OCI-LY3 (cell line): Measurements from ENCODE around the gene ARID3A.

ENCODE experiments used
- H2AFZ ChIP-seq: fragments of 200-600, 300-600 bp; shearing (Covaris generic); 2 replicates; pipeline ENCODE4 v1.6.0; 2014; ENCODE audit warnings: antibody characterized with exemption, low read depth, low read length
- H3K27ac ChIP-seq: fragments of 200-600, 300-600 bp; sonication (generic); 2 replicates; pipeline ENCODE4 v1.5.1; 2014; ENCODE audit warnings: mild to moderate bottlenecking, low read length, moderate library complexity, mixed read lengths
- H3K27me3 ChIP-seq: fragments of 200-600, 300-600 bp; sonication (generic); 2 replicates; pipeline ENCODE4 v1.6.1; 2014; ENCODE audit warnings: low read depth, low read length, mixed read lengths
- H3K36me3 ChIP-seq: fragments of 200-600, 300-600 bp; sonication (generic); replicated peaks from 2 replicates; pipeline ENCODE3; 2014; ENCODE audit warnings: low read depth, low read length, mixed read lengths
- H3K4me1 ChIP-seq: fragments of 300-600, 200-600 bp; sonication (generic); 2 replicates; pipeline ENCODE4 v1.6.1; 2014; ENCODE audit warnings: low read length, mixed read lengths
- H3K4me2 ChIP-seq: fragments of 200-600, 300-600 bp; sonication (generic); 2 replicates; pipeline ENCODE4 v1.6.1; 2014; ENCODE audit warnings: low read length, mixed read lengths
- H3K4me3 ChIP-seq: fragments of 300-600, 200-600 bp; sonication (generic); 2 replicates; pipeline ENCODE4 v1.5.1; 2014; ENCODE audit warnings: antibody characterized with exemption, mild to moderate bottlenecking, low read length, moderate library complexity
- H3K79me2 ChIP-seq: fragments of 300-600, 200-600 bp; shearing (Covaris generic); 2 replicates; pipeline ENCODE4 v1.6.1; 2014; ENCODE audit warnings: mild to moderate bottlenecking, low read length, mixed read lengths
- H3K9ac ChIP-seq: fragments of 300-600, 200-600 bp; shearing (Covaris generic); 2 replicates; pipeline ENCODE4 v1.6.0; 2014; ENCODE audit warnings: mild to moderate bottlenecking, low read length, moderate library complexity
- H3K9me3 ChIP-seq: fragments of 200-600, 300-600 bp; shearing (Covaris generic); 2 replicates; pipeline ENCODE4 v1.6.1; 2014; ENCODE audit warnings: low read length, mixed read lengths; ENCODE audit not compliant: insufficient read depth
- H4K20me1 ChIP-seq: fragments of 200-600, 300-600 bp; sonication (generic); 2 replicates; pipeline ENCODE4 v1.6.1; 2016; ENCODE audit warnings: low read length, mixed read lengths; ENCODE audit not compliant: insufficient read depth
- EZH2phosphoT487 ChIP-seq: fragments of 200-600 bp; shearing (Covaris generic); IDR thresholded peaks from 2 replicates; pipeline ENCODE4 v1.6.1; 2018; ENCODE audit warnings: antibody characterized with exemption, mixed run types, low read depth
- TF ChIP-seq, protein P1 (sequence below): fragments of 200-600, 300-600 bp; sonication (generic); IDR thresholded peaks from 2 replicates; pipeline ENCODE4 v1.5.1; 2014; ENCODE audit warnings: antibody characterized with exemption, low read length, low read depth

Gene ARID3A

DNA sequence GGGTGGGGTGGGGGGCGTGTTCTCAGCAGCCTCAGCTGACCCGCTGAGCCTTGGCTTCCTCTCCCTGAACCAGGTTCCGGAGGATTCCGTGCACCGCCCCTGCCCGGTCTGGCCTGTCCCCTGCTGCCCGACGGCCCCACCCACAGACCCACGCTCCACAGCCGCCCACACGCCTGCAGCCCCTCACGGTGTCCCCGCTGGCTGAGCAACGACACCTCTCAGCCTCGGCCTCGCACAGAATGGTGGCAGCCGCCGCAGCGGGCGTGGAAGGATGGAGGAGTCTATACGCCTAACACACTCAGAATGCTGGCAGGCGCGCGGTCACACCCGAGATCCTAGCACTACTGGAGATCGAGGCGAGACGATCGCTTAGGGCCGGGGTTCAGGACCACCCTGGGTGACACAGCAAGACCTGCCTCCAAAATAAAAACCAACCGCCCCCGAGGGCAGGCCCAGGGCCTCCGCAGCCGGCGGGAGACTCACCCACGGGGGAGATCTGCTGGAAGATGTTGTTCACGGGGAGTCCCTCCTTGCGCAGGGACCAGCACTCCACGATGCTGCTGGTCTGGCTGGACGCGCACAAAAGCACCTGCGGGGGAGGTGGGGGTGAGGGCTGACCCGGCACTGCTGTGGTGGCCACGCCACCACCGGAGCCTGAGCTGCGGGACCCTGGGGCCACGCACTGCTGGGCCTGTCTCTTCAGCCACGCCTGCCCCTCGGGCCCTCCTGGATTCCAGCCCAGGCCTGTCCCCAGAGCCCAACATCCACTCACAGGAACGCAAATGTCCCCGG, 41.2 kb upstream of the ARID3A start:
- Histone ChIP-seq H3K79me2 (no peaks in the 10 kb centered on the region), H3K36me3 (peaks cover 63% of the 10 kb centered on the region), H3K27ac (no peak overlapping the region), H3K9me3 (no peaks in the 10 kb centered on the region), H4K20me1 (0 out of 2 replicates have a peak, but pooled peaks cover 6% of the 10 kb centered on the region), H3K4me3 (no peak overlapping the region), H2AFZ (no peak overlapping the region), H3K4me2 (no peak overlapping the region), H3K27me3 (no peaks in the 10 kb centered on the region), H3K9ac (no peak overlapping the region), H3K4me1 (no peaks in the 10 kb centered on the region)
- TF ChIP-seq, protein P1, sequence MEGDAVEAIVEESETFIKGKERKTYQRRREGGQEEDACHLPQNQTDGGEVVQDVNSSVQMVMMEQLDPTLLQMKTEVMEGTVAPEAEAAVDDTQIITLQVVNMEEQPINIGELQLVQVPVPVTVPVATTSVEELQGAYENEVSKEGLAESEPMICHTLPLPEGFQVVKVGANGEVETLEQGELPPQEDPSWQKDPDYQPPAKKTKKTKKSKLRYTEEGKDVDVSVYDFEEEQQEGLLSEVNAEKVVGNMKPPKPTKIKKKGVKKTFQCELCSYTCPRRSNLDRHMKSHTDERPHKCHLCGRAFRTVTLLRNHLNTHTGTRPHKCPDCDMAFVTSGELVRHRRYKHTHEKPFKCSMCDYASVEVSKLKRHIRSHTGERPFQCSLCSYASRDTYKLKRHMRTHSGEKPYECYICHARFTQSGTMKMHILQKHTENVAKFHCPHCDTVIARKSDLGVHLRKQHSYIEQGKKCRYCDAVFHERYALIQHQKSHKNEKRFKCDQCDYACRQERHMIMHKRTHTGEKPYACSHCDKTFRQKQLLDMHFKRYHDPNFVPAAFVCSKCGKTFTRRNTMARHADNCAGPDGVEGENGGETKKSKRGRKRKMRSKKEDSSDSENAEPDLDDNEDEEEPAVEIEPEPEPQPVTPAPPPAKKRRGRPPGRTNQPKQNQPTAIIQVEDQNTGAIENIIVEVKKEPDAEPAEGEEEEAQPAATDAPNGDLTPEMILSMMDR = no peak
- TF ChIP-seq EZH2phosphoT487 = no peak

DNA sequence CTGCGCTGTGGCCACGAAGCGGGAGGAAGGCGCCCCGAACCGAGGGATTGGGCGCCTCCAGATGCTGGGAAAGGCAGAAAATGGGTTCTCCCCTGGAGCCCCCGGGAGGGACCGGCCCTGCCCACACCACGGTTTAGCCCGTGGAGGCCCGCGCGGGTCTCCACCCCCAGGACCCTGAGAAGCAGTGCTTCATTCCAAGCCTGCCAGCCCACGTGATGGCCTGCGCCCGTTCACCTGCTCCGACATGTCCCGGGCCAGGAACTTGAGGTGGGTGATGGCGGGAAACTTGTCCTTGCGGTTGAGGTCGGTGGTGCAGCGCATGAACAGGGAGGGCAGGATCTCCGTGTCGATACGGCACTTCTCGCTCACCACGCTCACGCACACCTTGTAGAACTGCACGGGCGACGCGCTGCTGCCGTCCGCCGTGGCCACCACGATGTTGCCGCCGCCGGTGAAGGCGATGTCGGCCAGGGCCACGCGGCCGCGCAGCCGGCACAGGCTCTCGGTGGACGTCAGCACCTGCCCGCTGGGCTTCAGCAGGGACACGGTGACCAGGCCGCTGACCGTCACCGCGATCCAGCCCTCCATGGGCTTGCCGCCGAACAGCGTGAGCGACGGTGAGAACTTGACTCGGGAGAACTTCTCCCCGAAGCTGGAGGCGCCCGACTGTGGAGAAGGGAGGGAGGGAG, 40.2 kb upstream of the ARID3A start:
- Histone ChIP-seq H2AFZ (no peak overlapping the region), H3K4me2 (no peak overlapping the region), H3K9me3 (no peaks in the 10 kb centered on the region), H3K4me3 (no peak overlapping the region), H3K27me3 (no peaks in the 10 kb centered on the region), H3K27ac (no peak overlapping the region), H4K20me1 (0 out of 2 replicates have a peak, but pooled peaks cover 6% of the 10 kb centered on the region), H3K4me1 (no peaks in the 10 kb centered on the region), H3K36me3 (peaks cover 67% of the 10 kb centered on the region), H3K79me2 (no peaks in the 10 kb centered on the region), H3K9ac (no peak overlapping the region)
- TF ChIP-seq, protein P1 = no peak
- TF ChIP-seq EZH2phosphoT487 = no peak

DNA sequence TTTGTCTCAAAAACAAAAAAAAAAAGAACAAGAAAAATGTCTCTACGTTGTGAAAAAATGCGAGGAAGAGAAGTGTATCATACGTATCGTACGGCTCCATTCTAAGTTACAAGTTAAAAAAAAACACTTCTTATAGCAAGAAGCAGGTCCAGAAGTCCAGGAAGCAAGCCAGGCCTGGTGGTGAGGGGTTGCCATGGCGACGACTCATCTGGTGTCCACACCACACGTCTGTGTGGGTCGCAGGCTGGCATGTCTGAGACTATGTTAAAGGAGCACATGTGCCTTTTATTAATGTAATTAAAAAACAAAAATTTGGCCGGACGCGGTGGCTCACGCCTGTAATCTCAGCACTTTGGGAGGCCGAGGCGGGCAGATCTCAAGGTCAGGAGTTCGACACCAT, 38.8 kb upstream of the ARID3A start:
- Histone ChIP-seq H3K9me3 (no peaks in the 10 kb centered on the region), H2AFZ (no peak overlapping the region), H3K79me2 (peaks cover 9% of the 10 kb centered on the region), H3K27me3 (no peaks in the 10 kb centered on the region), H4K20me1 (no peaks in the 10 kb centered on the region), H3K4me1 (no peaks in the 10 kb centered on the region), H3K9ac (no peak overlapping the region), H3K4me2 (no peak overlapping the region), H3K27ac (no peak overlapping the region), H3K36me3 (peaks cover 54% of the 10 kb centered on the region), H3K4me3 (no peak overlapping the region)
- TF ChIP-seq EZH2phosphoT487 = no peak
- TF ChIP-seq, protein P1 = no peak

- no peak overlapping the region for H3K4me3 ChIP-seq
- H3K27me3 ChIP-seq = no peaks in the 10 kb centered on the region
- peaks cover 14% of the 10 kb centered on the region for H3K79me2 ChIP-seq
- TF ChIP-seq EZH2phosphoT487 = no peak
- TF ChIP-seq, protein P1 = no peak
- H3K9ac ChIP-seq = no peak overlapping the region
- peaks cover 49% of the 10 kb centered on the region for H3K36me3 ChIP-seq
- no peak overlapping the region for H3K27ac ChIP-seq
- H4K20me1 ChIP-seq = no peaks in the 10 kb centered on the region
- no peaks in the 10 kb centered on the region for H3K9me3 ChIP-seq
- no peak overlapping the region for H3K4me2 ChIP-seq
- H2AFZ ChIP-seq = no peak overlapping the region
- no peaks in the 10 kb centered on the region for H3K4me1 ChIP-seq
Observed at GRCh38 chr19:887599-887998, 38.2 kb upstream of the ARID3A start.
